HG03521 (cell line): ENCODE results near the gene ITIH3.

Source experiments
- ATAC-seq: cut with Tn5 transposase; IDR thresholded peaks from one replicate; pipeline ENCODE4 v1.9.1; 2021; ENCODE audit warnings: mild to moderate bottlenecking, moderate library complexity; ENCODE audit not compliant: unreplicated experiment

ITIH3 gene

DNA sequence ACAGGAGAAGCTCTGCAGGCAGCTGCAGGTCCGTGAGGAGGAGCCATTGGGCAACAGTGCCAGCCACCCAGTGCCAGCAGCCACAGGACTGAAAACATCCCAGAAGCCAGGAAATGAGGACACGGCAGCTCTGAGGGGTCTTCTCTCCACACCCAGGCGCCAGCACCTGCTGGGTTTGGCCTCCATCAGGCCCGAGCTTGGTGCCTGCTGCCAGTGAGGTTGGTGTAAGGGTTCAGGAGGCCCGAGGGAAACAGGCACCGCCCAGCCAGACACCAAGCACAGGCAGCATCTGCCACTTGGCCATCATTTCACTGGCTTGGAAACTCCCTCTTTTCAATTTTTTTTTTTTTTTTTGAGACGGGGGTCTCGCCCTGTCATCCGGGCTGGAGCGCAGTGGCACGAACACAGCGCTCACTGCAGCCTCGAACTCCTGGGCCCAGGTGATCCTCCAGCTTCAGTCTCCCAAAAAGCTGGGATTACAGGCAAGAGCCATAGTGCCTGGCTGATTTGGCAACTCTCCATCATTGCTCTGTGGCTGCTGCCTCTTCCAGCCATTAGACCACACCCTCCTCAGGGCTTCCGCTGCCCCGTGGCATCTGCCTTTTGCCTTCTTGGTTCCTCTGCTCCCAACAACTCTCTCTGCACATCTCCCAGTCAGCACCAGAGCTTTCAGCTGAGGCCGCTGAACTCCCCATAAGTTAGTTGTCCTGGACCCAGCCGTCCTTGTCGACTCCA, 1.5 kb upstream of the ITIH3 start:
- ATAC-seq, result no peak

DNA sequence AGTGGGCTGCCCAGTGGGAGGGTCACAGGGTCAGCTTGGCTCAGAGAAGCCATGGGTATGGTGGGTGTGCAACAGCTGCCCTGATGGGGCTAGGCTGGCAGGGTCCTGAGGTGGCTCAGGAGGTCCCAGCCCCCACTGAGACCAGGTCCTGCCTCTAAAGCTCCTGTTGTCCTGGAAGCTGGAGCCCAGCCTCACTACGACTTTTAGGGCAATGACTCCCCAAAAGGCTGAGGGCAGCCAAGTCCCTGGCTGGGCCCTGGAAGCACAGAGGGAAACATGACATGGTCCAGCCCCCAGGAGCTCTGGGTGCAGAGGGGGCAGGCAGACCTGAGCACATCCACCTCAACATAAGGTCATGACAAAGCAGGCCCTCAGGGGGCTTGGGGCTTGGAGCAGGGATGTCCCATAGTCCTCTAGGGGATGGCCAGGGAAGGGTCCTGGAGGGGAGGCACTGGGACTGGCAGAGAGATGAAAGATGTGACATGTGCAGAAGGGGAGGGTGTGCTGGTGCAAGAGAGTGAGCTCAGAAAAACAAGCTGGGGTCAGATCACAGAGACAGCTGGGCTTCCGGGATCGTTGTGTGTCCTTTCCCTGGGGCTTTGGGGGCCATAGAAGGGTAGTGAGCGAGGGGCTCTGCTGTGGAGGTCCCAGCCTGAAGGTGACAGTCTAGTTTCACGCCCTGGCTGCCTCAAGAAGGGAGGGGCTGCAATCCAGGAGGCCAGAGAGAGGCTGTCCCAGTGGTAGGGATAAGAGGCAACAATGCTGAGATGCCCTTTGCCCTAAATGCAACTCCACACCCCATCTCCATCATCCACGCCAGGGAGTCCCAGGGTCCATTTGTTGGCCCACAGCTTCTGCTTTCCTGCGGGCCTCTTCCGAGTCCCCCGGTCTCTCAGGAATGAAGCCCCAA, 639 bp upstream of the ITIH3 start:
- ATAC-seq, result no peak

DNA sequence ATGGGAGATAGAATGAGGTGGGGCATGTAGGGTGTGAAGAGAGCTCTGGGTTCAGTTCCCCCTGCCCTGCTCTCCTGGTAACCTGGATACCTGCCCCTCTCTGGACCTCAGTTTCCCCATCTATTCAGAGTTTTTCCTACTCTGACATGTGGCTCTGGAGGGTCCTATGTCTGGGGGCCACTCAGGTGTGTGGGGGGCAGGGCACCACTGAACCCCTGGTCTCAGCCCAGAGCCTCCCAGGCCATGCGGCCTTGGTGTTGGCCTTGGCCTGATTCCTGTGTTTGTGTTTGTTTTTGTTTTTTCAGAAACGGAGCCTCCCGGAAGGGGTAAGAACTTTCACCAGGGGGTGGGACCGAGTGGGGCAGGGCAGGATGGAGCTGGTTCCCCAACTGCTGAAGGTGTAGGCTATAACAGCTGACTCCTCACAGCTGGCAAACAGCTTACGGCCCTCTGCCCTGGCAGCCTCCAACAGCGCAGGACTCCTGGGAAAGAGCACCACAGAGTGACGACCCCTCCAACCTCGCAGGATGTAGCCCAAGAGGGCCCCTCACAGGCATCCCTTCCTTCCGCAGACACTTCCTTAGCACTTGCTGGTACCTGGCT, 803 bp downstream of the ITIH3 start:
- ATAC-seq, result no peak

DNA sequence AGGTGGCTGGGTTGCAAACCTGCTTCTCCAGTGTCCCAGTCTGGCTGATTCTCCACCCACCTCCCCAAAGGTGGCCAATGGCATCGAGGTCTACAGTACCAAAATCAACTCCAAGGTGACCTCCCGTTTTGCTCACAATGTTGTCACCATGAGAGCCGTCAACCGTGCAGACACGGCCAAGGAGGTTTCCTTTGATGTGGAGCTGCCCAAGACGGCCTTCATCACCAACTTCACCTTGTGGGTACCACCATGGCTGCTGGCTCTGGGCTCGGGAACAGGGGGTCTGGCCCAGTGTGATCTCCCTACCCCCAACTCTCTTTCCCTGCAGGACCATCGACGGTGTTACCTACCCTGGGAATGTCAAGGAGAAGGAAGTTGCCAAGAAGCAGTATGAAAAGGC, 1.8 kb downstream of the ITIH3 start:
- no peak for ATAC-seq

DNA sequence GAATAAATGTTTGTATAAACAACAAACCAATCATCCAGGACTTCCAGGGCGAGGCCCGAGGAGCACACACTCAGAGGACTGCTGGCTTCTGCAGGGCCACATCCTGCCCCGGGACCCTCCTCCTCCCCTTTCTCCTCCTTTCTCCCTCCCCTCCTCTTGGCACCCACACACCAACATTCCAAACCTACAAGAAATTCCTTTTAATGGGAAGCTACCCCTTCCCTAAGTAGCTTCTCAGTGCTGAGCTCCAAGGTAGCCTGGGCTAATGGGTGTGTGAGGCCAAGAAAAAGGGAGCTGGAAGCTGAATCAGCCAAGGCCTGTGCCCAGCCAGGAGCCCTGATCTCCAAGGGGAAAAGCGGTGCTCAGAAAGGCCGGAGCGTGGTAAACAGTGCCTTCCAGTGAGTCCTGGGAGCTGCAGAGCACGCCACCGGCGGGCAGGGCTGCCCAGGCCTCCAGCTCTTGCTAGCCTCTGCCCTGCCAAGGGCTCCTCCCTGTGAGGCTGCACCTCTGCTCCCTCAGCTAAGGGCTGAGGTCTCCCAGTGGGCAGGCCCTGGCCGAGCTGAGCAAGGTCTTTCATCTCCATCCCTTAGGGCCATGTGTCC, 3.9 kb downstream of the ITIH3 start:
- no peak for ATAC-seq

DNA sequence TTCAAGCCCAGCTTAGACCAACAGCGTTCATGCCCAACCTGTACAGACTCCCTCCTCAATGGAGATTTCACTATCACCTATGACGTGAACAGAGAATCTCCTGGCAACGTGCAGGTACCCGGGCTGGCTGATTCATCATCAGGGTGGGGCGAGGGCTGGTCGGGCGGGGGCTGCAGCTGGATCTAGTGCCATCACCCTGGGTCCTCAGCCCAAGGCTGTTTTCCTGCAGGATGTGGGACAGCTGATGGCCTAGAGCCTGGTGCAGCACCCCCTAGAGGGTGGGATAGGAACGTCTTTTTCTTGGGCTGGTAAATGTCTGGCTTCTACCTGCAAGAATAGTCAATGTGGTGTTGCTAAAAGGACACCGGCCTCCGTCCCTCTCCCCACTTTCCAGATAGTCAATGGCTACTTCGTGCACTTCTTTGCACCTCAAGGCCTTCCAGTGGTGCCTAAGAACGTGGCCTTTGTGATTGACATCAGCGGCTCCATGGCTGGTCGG, 4.4 kb downstream of the ITIH3 start:
- no peak for ATAC-seq

DNA sequence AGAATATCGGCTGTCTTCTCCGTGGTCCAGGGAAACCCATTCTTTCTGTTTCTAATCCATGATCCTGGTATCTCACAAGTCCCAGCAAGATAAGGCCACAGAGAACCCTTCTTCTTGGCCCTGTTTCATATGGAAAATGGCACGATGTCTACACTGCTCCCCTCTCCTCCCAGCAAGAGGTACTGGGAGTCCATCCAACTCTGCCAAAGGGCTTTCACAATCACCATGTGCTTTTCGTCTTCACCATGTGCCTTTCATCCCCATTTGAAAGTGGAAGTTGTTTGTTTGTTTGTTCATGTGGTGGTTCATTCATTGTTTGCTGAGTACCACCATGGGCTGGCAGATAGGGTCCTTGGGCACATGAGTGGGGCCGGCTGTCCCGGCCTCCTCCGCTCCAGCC, 5.5 kb downstream of the ITIH3 start:
- ATAC-seq, result no peak

DNA sequence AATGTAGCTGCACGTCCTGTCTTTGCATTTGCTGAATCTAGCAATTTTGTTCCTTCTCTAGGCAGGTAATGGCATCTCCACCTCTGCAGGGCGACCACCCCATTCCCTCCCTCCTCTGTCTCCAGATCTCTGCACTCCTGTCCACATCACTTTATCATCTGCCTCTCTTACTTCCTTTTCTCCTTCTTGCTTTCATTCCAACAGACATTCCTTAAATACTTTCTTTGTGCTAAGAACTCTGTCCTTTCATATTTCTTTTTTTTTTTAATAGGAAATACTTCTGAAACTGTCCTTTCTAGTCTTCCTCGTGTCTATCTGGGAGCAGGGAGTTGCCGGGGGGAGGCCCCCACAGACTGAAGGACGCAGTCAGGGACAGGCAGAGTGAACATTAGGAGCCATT, 7.2 kb downstream of the ITIH3 start:
- ATAC-seq, result no peak

DNA sequence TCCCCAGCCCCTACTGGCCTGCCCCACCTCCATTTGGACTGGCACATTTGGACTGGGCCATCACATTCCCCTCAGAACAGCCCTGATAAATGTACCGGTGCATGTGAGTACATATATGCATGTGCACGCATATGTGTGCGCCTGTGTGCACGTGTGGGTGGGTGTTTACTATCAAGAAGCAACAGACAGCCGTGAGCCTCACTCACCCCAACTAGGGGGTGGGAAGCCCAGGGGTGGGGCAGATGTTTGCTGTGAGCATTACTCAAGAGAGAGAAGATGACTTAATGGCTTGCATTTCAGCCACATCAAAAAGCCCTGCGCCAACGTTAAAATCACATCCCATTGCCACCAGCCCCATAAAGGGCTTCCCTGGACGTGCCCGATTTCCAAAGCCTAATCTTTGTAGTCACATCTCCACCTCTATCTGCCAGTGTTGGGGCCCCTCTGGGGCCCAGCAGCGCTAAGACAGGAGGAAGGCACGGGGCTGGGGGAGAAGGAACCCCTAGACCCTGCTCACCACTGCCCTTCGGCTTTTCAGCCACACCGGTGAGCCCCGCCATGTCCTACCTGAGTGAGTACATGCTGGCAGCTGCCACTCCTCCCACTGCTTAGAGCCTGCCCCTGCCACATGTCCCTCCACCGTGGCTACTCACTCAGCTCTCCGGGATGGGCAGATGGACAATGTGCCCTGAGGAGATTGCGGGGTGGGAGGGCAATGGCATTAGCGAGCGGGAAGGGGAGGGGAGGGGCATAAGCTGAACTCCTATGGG, 10.9 kb downstream of the ITIH3 start:
- ATAC-seq, result no peak

DNA sequence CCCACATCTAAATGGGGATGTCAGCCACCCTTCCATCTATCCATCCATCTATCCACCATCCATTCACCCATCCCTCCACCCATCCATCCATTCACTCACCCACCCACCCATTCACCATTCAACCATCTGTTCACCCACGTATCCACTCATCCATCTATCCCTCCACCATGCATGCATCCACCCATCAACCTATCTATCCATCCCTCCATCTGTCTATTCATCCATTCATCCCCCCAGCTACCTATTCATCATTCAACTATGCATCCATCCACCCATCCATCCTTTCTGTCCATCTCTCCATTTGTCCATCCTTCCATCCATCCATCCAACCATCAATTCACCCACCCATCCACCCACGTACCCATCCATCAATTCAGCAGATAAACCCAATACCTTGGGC, 14.6 kb downstream of the ITIH3 start:
- no peak for ATAC-seq

DNA sequence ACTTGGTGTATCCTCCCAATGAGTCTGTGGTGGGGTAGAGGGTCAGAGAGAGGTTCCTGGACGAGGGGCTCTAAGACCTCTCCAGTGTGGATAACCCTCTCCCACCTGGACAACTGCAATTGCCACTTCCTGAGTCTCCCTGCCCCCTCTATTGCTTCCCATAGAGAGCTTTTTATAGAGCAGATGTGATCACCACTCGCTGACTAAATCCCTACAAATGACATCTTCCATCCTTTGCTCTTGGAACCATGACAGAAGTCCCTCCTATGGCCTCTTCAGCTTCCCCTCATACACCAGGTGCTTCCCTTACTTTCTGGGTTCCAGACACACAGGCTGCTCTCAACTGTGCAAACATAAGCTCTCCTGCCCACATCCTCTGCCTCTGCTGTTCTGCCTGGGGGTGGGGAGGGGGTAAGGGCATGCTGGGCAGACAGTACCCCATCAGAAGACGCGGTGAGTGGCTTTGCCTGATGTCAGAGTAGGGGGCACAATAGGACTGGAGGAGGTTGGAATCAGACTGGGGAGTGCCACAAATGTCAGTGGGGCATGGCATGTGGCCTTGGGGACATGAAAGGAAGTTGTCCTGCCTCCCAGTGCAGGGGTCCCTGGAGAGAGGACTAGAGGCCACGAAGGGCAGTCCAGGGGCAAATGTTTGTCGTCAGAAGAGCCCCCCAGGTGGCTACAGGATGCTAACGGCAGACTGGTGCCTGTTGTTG, 15.2 kb downstream of the ITIH3 start:
- ATAC-seq, result no peak

DNA sequence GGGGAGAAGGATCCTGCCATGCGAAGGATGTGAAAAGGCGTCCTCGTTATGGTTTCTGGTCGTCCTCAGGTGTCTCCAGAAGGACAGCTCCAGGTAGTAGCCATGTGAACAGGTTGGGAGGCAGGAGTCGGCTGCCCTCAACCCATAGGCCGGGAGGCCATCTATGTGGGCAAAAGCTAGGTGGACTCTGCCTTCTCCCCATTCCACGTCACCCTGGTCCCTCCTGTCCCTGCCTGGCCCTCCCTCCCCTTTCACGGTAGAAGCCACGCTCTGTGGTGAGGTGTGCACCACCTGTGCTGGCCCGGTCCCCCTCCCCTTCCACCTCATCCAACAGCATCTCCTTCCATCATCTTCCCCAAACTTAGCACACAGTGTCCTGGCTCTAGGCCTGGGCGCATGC, 16.3 kb downstream of the ITIH3 start:
- no peak for ATAC-seq

DNA sequence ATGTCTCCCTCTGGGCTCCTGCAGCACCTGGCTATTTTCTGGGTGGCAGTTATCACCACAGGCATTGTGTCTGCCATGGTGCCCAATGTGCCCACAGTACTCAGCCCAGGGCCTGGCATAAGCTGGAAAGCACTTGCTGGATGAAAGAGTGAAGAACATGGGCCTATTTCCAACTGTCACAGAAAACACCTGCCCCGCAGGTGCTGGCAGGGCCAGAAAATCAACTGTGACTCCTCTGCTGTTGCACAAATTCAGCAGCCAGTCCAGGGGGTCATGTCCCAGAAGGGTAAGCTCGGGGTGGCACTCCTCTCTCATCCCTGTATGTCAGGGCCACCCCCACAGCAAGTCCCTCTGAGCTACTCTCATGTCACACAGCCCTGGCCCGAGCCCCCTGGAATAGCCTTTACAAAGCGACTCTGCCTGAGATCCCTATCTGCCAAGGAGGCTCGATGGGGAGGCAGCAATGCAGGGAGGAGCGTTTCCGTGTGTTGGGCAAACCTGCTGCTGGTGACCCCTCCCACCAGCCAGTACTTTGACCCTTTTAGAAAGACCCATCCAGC, 16.9 kb downstream of the ITIH3 start:
- ATAC-seq, result no peak

DNA sequence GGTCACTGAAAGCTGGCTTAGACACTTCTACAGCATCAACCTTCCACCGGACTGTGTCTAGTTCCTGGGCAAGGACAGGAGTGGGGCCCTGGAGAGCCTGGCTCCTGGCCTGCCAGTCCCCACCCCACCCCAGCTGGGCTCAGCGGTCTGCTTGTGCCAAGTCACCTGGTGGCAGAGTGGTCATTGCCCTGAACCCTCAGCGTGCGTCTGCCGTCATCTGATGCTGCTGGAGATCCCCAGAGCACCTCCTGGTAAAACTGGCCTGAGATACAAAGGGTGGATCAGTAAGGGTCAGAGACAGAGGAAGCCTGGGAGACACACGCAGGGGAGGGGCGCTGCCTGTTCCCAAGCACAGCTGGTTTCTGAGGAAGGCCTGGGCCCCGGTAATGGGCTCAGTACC, 19.2 kb downstream of the ITIH3 start:
- no peak for ATAC-seq

DNA sequence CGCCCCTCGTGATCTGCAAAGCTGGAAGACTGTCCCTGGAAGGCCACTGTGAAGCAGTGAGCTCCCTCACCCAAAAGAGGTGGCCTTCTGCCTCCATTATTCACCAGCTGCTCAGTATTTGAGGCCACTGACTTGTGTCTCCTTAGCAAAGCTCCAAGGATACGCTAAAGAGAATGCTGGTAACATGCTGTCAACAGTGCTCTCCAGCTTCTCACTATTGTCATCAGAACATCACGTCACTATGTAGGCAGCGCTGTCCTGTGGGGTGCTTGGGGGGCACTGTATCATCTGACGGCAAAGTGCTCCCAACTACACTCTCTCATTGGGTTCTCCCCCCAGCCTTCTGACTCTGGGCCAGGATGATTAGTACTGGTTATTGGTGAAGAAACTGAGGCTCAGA, 21.6 kb downstream of the ITIH3 start:
- no peak for ATAC-seq

DNA sequence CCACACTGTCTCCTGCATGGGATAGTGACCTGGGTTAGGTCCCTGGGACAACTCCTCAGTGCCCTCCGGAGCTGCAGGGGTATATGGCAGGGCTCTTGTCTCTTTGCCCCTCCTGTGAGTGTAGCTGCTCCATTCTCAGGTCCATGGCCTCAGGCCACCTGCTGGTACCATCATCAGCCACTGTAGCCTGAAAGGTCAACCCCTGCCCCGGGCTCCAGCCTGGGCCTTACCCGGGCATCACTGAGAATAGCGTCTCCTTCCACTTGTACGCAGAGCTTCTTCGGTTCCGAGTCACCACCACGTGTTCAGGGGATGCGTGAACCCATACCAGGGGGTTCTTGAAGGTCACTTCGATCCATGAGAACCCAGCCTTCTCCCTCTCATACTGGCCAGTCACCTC, 22.1 kb downstream of the ITIH3 start:
- no peak for ATAC-seq

DNA sequence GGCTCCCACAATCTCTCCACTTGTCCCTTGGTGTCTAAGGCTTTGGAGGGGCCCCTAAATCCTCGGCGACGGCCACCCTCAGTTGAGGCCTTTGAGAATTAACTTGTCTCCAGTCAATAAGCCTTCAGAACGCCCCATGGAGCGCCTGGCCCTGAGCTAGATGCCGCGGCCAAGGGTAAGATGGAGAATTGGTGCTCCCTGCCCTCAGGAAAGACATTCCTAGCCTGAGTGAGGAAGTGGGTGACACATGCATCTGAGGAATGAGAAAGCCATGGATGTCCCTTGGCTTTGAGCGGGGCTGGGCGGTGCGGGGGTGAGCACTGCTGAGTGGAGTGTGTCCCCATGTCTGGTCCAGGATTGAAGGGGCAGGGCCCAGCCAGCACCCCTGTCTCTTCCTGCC, 22.6 kb downstream of the ITIH3 start:
- ATAC-seq, result no peak

DNA sequence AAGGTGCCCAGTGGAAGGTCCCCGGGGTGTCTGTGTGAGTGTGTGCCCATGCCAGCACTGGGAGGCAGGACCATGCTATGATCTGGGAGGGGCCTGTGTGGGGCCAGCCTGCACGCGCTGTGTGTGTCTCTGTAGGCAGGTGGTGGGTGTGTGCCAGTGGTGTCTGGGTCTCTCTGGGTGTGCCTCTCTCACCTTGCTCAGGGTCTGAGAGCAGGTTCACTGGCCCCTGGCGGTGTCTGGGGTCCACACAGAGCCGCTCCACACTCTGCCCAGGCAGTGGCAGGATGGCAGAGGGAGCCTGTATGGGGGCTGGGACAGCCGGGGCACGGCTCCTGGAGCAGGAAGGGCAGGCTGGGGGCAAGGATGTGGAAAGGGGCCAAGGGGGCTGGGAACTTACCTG, 23.3 kb downstream of the ITIH3 start:
- ATAC-seq, result no peak

DNA sequence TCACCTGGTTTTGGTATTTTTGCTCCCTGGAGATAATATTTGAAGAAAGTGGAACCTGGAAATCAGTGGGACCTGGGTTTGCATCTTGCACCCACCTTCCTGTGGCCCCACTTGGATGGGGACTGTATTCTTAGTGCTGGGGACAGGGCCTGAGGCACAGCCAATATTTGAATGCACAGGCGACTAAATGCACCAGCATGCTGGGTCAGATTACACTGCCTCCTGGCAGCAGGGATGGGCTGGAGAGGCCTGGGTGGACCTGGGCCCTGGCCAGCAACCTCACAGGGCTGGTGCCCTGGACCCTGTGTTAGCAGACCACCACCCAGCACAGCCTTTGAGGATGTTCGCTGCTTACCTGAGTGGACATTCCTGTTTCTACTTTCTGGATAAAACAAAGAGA, 25.3 kb downstream of the ITIH3 start:
- ATAC-seq, result no peak

DNA sequence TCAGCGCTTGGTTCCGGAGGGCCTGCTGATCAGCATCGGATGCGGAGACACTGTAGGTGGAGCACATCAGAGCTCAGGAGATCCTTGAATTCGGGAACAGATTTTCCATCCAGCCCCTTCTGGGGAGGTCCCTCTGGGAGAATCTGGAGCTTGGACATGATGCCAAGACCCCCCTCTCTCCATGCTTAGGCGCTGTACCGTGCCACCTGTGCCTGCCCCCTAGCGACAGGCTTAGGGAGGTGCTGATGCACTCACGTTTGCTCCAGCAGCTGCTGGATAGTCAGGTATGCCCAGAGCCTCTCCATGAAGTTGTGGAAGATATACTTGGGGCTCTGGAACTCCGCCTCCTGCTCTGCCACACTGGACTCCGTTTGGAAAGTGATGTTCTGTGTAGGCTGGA, 26.1 kb downstream of the ITIH3 start:
- no peak for ATAC-seq
